K562 (cell line): ENCODE results near the gene CELF4. TPM values are rescaled to one million over a fixed set of nuclear protein-coding genes. Genes with fewer than 3 reads are reported as not detected.

Source experiments
- ATAC-seq: fragments of 200-7000 bp; cut with Tn5 transposase; 3 replicates; pipeline ENCODE4 v1.9.1; 2020; ENCODE audit warnings: moderate library complexity
- BruUV-seq: library from RNA; stranded (reverse); fragments of 400-500 nt; replicated peaks from 2 replicates; lab custom pipeline; 2021; lab: Mats Ljungman, UMichigan
- CTCF ChIA-PET: fragments of 300-600 bp; formaldehyde crosslinking; extraction: SDS; loops from one replicate; lab custom pipeline; 2021; ENCODE audit warnings: low intra/inter-chr PET ratio; lab: Yijun Ruan, JAX
- POLR2A ChIA-PET: fragments of 300-600, 350-650 bp; sonication (Branson Sonifier 250); formaldehyde crosslinking; extraction: SDS; loops from one replicate; lab custom pipeline; 2021; ENCODE audit warnings: antibody characterized with exemption, inconsistent platforms; lab: Yijun Ruan, JAX
- DNase-seq, 4 experiments: peaks; one replicate each; pipeline versions ENCODE4 v3.0.0 to v3.0.0-alpha.2; 2011 to 2018; ENCODE audit warnings: low spot score in 3 of 4, mixed read lengths in 3 of 4; ENCODE audit errors: extremely low read depth in 1 of 4
- FAIRE-seq: peaks from 2 replicates; lab custom pipeline; 2011; peaks lifted over from hg19 to GRCh38; lab: Jason Lieb, UNC
- H2AFZ ChIP-seq: 2 replicates; pipeline ENCODE4 v1.6.0; 2011; ENCODE audit warnings: low read depth, low read length, control low read depth, inconsistent platforms
- H3K27ac ChIP-seq: fragments of 200-600 bp; 3 replicates; pipeline ENCODE4 v1.8.0; 2011; ENCODE audit warnings: low read depth, mild to moderate bottlenecking, control low read depth, inconsistent platforms, low read length, moderate library complexity, mixed read lengths; ENCODE audit errors: extremely low read depth
- H3K27me3 ChIP-seq, 2 experiments: fragments of 300-600 bp in 1 of 2; 2 replicates in 1 of 2; 3 replicates in 1 of 2; pipeline versions ENCODE4 v1.6.0 to v1.8.0; 2011; ENCODE audit warnings: inconsistent platforms in 2 of 2, low read length in 2 of 2, mild to moderate bottlenecking in 1 of 2, mixed read lengths in 1 of 2, moderate library complexity in 1 of 2; ENCODE audit not compliant: control insufficient read depth in 2 of 2, insufficient read depth in 2 of 2
- H3K36me3 ChIP-seq: fragments of 300-600 bp; 3 replicates; pipeline ENCODE4 v1.8.0; 2011; ENCODE audit warnings: mild to moderate bottlenecking, low read length, inconsistent platforms; ENCODE audit not compliant: control insufficient read depth, insufficient read depth
- H3K4me1 ChIP-seq, 2 experiments: fragments of 200-600 bp in 1 of 2; replicated peaks in 1 of 2; 2 replicates in 1 of 2; 3 replicates in 1 of 2; pipeline versions ENCODE4 v1.5.1 to v1.8.0; 2011; ENCODE audit warnings: inconsistent platforms in 2 of 2, low read length in 2 of 2, mild to moderate bottlenecking in 1 of 2, mixed read lengths in 1 of 2, moderate library complexity in 1 of 2; ENCODE audit not compliant: control insufficient read depth in 2 of 2, insufficient read depth in 2 of 2
- H3K4me2 ChIP-seq: 2 replicates; pipeline ENCODE4 v1.6.1; 2011; ENCODE audit warnings: low read length, control low read depth, inconsistent platforms, mixed read lengths; ENCODE audit not compliant: insufficient read depth
- H3K4me3 ChIP-seq: fragments of 200-600 bp; sonication (generic), shearing (Covaris generic); 2 replicates; pipeline ENCODE4 v1.5.1; 2016; ENCODE audit warnings: control low read depth, inconsistent platforms
- H3K79me2 ChIP-seq: fragments of 200-600 bp; 3 replicates; pipeline ENCODE4 v1.8.0; 2011; ENCODE audit warnings: low read length, inconsistent platforms; ENCODE audit not compliant: control insufficient read depth, insufficient read depth
- H3K9ac ChIP-seq, 2 experiments: 2 replicates each; pipeline versions ENCODE4 v1.6.0 to v1.6.1; 2011; ENCODE audit warnings: low read depth in 2 of 2, low read length in 2 of 2, control low read depth in 1 of 2, inconsistent platforms in 1 of 2, mild to moderate bottlenecking in 1 of 2, mixed read lengths in 1 of 2; ENCODE audit not compliant: insufficient read depth in 1 of 2
- H3K9me1 ChIP-seq: one replicate; pipeline ENCODE4 v1.6.0; 2011; ENCODE audit warnings: inconsistent platforms, mild to moderate bottlenecking, low read length, moderate library complexity; ENCODE audit not compliant: control insufficient read depth, insufficient read depth
- H3K9me3 ChIP-seq: replicated peaks from 2 replicates; pipeline ENCODE4 v1.5.1; 2011; ENCODE audit warnings: low read depth, low read length, inconsistent platforms; ENCODE audit not compliant: control insufficient read depth, insufficient read depth
- H4K20me1 ChIP-seq: replicated peaks from 2 replicates; pipeline ENCODE4 v1.6.1; 2011; ENCODE audit warnings: low read length, inconsistent platforms, mixed read lengths; ENCODE audit not compliant: control insufficient read depth, insufficient read depth
- HEY1 ChIP-seq: fragments of 250-450 bp; sonication (Bioruptor Pico); IDR thresholded peaks from 2 replicates; pipeline ENCODE4 v1.5.0; 2020; ENCODE audit warnings: mild to moderate bottlenecking, moderate library complexity, borderline replicate concordance
- RCOR1 ChIP-seq, 2 experiments: IDR thresholded peaks; 2 replicates each; pipeline ENCODE4 v1.6.1; 2012; ENCODE audit warnings: low read depth in 2 of 2, low read length in 2 of 2, borderline replicate concordance in 1 of 2, improper control_type of control experiment in 1 of 2
- SMARCB1 ChIP-seq: IDR thresholded peaks from 2 replicates; pipeline ENCODE4 v1.6.1; 2011; ENCODE audit warnings: improper control_type of control experiment, low read depth; ENCODE audit not compliant: insufficient read length
- TCF7L2 ChIP-seq: fragments of 150-350 bp; IDR thresholded peaks from 2 replicates; pipeline ENCODE4 v1.6.1; 2016; ENCODE audit warnings: low read depth, mild to moderate bottlenecking, low read length, moderate library complexity
- ZKSCAN1 ChIP-seq: fragments of 150-350 bp; IDR thresholded peaks from 2 replicates; pipeline ENCODE4 v1.6.1; 2016; ENCODE audit warnings: low read depth, low read length
- WGBS: fragments of 100-300 bp; shearing (Covaris generic); methylation state at CpG from one replicate; pipeline ENCODE4 v1.1.6; 2016; ENCODE audit warnings: low coverage, mixed read lengths; ENCODE audit not compliant: insufficient coverage; ENCODE audit errors: missing lambda C conversion rate; 5-methylcytosine and 5-hydroxymethylcytosine counted together
- in situ Hi-C: fragments of 300-500 bp; cut with MboI; formaldehyde crosslinking; loops from 4 replicates; pipeline ENCODE4 v1.15.0; 2018; ENCODE audit warnings: inconsistent platforms, mixed read lengths
- intact Hi-C: fragments of 100-400 bp; cut with micrococcal nuclease; formaldehyde crosslinking; loops from 2 replicates; pipeline ENCODE4 v1.14.2; 2022
- polyA plus RNA-seq, 8 experiments: library from polyadenylated mRNA; depleted of rRNA in 4 of 8; stranded (reverse) in 5 of 8; unstranded in 3 of 8; fragments of >200 nt; fragmentation: Nextera tagmentation in 2 of 8; fragmentation: Illumina TruSeq in 1 of 8; extraction: Ambion mirVana in 2 of 8; extraction: Trizol in 1 of 8; gene quantifications; 2 replicates each; pipeline versions ENCODE4 v1.2.1 to v1.2.3, GENCODE V29; 2011 to 2014; ENCODE audit warnings: inconsistent platforms in 1 of 8, missing spikeins in 1 of 8
- total RNA-seq, 7 experiments: library from RNA; depleted of rRNA in 6 of 7; stranded (reverse); fragments of >200 nt in 6 of 7; fragmentation: Illumina TruSeq in 2 of 7; extraction: Trizol in 2 of 7; gene quantifications; 2 replicates each; pipeline versions ENCODE4 v1.2.1 to v1.2.3, GENCODE V29; 2011 to 2021; ENCODE audit warnings: low replicate concordance in 1 of 7

Gene CELF4
- total and polyA plus RNA-seq, 9 of the 15 experiments (the other 6 are each of a cell fraction or from before 2014, with no cell fraction given), result 0.04 to 0.24 (median 0.07) TPM; not detected in 3

GRCh38 chr18:37429791-37430190 lies 135.8 kb downstream of the CELF4 start:
- no peak for TF ChIP-seq HEY1 (CRISPR knock-in tag)
- TF ChIP-seq TCF7L2, result no peak
- TF ChIP-seq SMARCB1, result no peak
- peak in 1 of 2 experiments; percentile 55; a peak in 1 of 4 replicates for TF ChIP-seq RCOR1 (IDR thresholded peaks at IDR 0.05; ENCODE audit: borderline replicate concordance in 1 of 2, low read depth in 2 of 2, low read length in 2 of 2)
- WGBS, result 0% methylated on average over 4 of the region's 4 CpGs
- ATAC-seq (peak; percentile 59), FAIRE-seq (peak; percentile 11), DNase-seq (peak in 3 of 4 experiments; percentile 11 to 31 (median 27))
- H3K4me2 ChIP-seq, result no peak overlapping the region
- CTCF ChIA-PET, result no interaction called here
- in situ Hi-C loops (no loop called here), intact Hi-C loops (no loop called here)
- H3K9ac ChIP-seq, result no peak overlapping the region
- H3K4me1 ChIP-seq, result no peaks in the 10 kb centered on the region
- no peaks in the 10 kb centered on the region for H3K9me3 ChIP-seq
- no peak overlapping the region for H3K4me3 ChIP-seq
- H3K9me1 ChIP-seq, result no peaks in the 10 kb centered on the region
- H3K36me3 ChIP-seq, result no peaks in the 10 kb centered on the region
- no peaks in the 10 kb centered on the region; a peak in 1 of 5 replicates for H3K27me3 ChIP-seq
- no peaks in the 10 kb centered on the region for H4K20me1 ChIP-seq
- BruUV-seq, result no TSS peak
- no peaks in the 10 kb centered on the region for H3K79me2 ChIP-seq
- H2AFZ ChIP-seq, result no peak overlapping the region
- H3K27ac ChIP-seq, result no peak overlapping the region
- POLR2A ChIA-PET, result no interaction called here

- in situ Hi-C loops, result no loop called here
- FAIRE-seq, result no peak
Observed at GRCh38 chr18:37428288-37428974, 137.2 kb downstream of the CELF4 start.

More at GRCh38 chr18:37428288-37428974, 137.2 kb downstream of the CELF4 start:
- intact Hi-C loops, result no loop called here
- H3K9ac ChIP-seq, result no peak overlapping the region
- ATAC-seq, result no peak
- H3K79me2 ChIP-seq, result no peaks in the 10 kb centered on the region
- H2AFZ ChIP-seq, result no peak overlapping the region
- POLR2A ChIA-PET, result no interaction called here
- no peaks in the 10 kb centered on the region for H3K4me1 ChIP-seq
- no TSS peak for BruUV-seq
- 0% methylated on average over 7 of the region's 7 CpGs for WGBS
- no peak overlapping the region for H3K4me2 ChIP-seq
- H4K20me1 ChIP-seq, result no peaks in the 10 kb centered on the region
- TF ChIP-seq ZKSCAN1, result no peak
- H3K9me3 ChIP-seq, result no peaks in the 10 kb centered on the region
- CTCF ChIA-PET, result no interaction called here
- H3K4me3 ChIP-seq, result no peak overlapping the region
- H3K27me3 ChIP-seq, result no peaks in the 10 kb centered on the region; a peak in 1 of 5 replicates
- no peaks in the 10 kb centered on the region for H3K36me3 ChIP-seq
- no peak overlapping the region for H3K27ac ChIP-seq
- DNase-seq, result no peak
- no peaks in the 10 kb centered on the region for H3K9me1 ChIP-seq
